HG03439 (cell line): Measurements from ENCODE around the gene PADI2.

ENCODE experiments used
- ATAC-seq: cut with Tn5 transposase; IDR thresholded peaks from one replicate; pipeline ENCODE4 v1.9.1; 2021; ENCODE audit warnings: mild to moderate bottlenecking, moderate library complexity; ENCODE audit not compliant: unreplicated experiment

Gene PADI2

GRCh38 chr1:17119076-17119772, at the start of gene PADI2:
PADI2 (minus strand) TSS chr1:17119451; CDS start chr1:17119371, 80 bp downstream.
- ATAC-seq: peak; percentile 54

GRCh38 chr1:17168091-17168876, 49.0 kb upstream of the PADI2 start:
- no peak for ATAC-seq

GRCh38 chr1:17167786-17168090, 48.5 kb upstream of the PADI2 start:
- no peak for ATAC-seq

GRCh38 chr1:17167041-17167785, 48.0 kb upstream of the PADI2 start:
- no peak for ATAC-seq

- ATAC-seq: no peak
These were observed 46.6 kb upstream of the PADI2 start for GRCh38 chr1:17165823-17166222.

GRCh38 chr1:17163789-17164666, 44.8 kb upstream of the PADI2 start:
- no peak for ATAC-seq

- ATAC-seq: no peak
These were observed 44.1 kb upstream of the PADI2 start for GRCh38 chr1:17163371-17163770.

GRCh38 chr1:17162941-17163340, 43.7 kb upstream of the PADI2 start:
- no peak for ATAC-seq

GRCh38 chr1:17161926-17162800, 42.9 kb upstream of the PADI2 start:
- no peak for ATAC-seq

GRCh38 chr1:17161137-17161740, 42.0 kb upstream of the PADI2 start:
- no peak for ATAC-seq

- ATAC-seq: no peak
These were observed 39.7 kb upstream of the PADI2 start for GRCh38 chr1:17158961-17159360.

GRCh38 chr1:17156108-17156507, 36.9 kb upstream of the PADI2 start:
- no peak for ATAC-seq

GRCh38 chr1:17155257-17155920, 36.1 kb upstream of the PADI2 start:
- ATAC-seq: no peak

GRCh38 chr1:17149771-17150170, 30.5 kb upstream of the PADI2 start:
- ATAC-seq: no peak

GRCh38 chr1:17148950-17149608, 29.8 kb upstream of the PADI2 start:
- no peak for ATAC-seq

GRCh38 chr1:17145648-17146047, 26.4 kb upstream of the PADI2 start:
- ATAC-seq: no peak

- ATAC-seq: no peak
These were observed 24.5 kb upstream of the PADI2 start for GRCh38 chr1:17143760-17144159.

GRCh38 chr1:17141441-17142197, 22.4 kb upstream of the PADI2 start:
- peak; percentile 54 for ATAC-seq
